HEK293 (cell line): ENCODE data around the gene LRP1-AS.

Experiments
- EGR2 ChIP-seq: fragments of 450-650 bp; formaldehyde crosslinking; IDR thresholded peaks from 2 replicates; pipeline ENCODE4 v1.5.1; 2016; ENCODE audit warnings: low read depth, missing biosample characterization, missing genetic modification characterization
- GLI4 ChIP-seq: fragments of 450-650 bp; formaldehyde crosslinking; IDR thresholded peaks from 2 replicates; pipeline ENCODE4 v1.5.1; 2016; ENCODE audit warnings: missing biosample characterization, missing genetic modification characterization
- GLIS1 ChIP-seq: fragments of 450-650 bp; formaldehyde crosslinking; IDR thresholded peaks from 2 replicates; pipeline ENCODE4 v1.5.1; 2016; ENCODE audit warnings: missing biosample characterization, missing genetic modification characterization
- KLF1 ChIP-seq: fragments of 450-650 bp; formaldehyde crosslinking; IDR thresholded peaks from 2 replicates; pipeline ENCODE4 v1.5.1; 2016; ENCODE audit warnings: missing biosample characterization, missing genetic modification characterization
- KLF16 ChIP-seq: fragments of 450-650 bp; formaldehyde crosslinking; IDR thresholded peaks from 2 replicates; pipeline ENCODE4 v1.5.1; 2017; ENCODE audit warnings: missing biosample characterization, missing genetic modification characterization
- KLF9 ChIP-seq: fragments of 450-650 bp; formaldehyde crosslinking; IDR thresholded peaks from 2 replicates; pipeline ENCODE4 v1.5.1; 2016; ENCODE audit warnings: missing biosample characterization, missing genetic modification characterization, low read depth
- PRDM10 ChIP-seq: fragments of 450-650 bp; formaldehyde crosslinking; IDR thresholded peaks from 2 replicates; pipeline ENCODE4 v1.5.1; 2016; ENCODE audit warnings: missing biosample characterization, missing genetic modification characterization
- RBAK ChIP-seq: fragments of 450-650 bp; formaldehyde crosslinking; IDR thresholded peaks from 2 replicates; pipeline ENCODE4 v1.5.1; 2016; ENCODE audit warnings: missing biosample characterization, missing genetic modification characterization
- SCRT1 ChIP-seq: fragments of 450-650 bp; formaldehyde crosslinking; IDR thresholded peaks from 2 replicates; pipeline ENCODE4 v1.5.1; 2016; ENCODE audit warnings: missing biosample characterization, missing genetic modification characterization, borderline replicate concordance
- SP2 ChIP-seq: fragments of 450-650 bp; formaldehyde crosslinking; IDR thresholded peaks from 2 replicates; pipeline ENCODE4 v1.5.1; 2016; ENCODE audit warnings: missing biosample characterization, missing genetic modification characterization
- SP3 ChIP-seq: fragments of 450-650 bp; formaldehyde crosslinking; IDR thresholded peaks from 2 replicates; pipeline ENCODE4 v1.5.1; 2016; ENCODE audit warnings: missing biosample characterization, missing genetic modification characterization
- SP7 ChIP-seq: fragments of 450-650 bp; formaldehyde crosslinking; IDR thresholded peaks from 2 replicates; pipeline ENCODE4 v1.5.1; 2016; ENCODE audit warnings: missing biosample characterization, missing genetic modification characterization
- YY2 ChIP-seq: fragments of 450-650 bp; formaldehyde crosslinking; IDR thresholded peaks from 2 replicates; pipeline ENCODE4 v1.5.1; 2016; ENCODE audit warnings: missing biosample characterization, missing genetic modification characterization
- ZBTB20 ChIP-seq: fragments of 450-650 bp; formaldehyde crosslinking; IDR thresholded peaks from 2 replicates; pipeline ENCODE4 v1.5.1; 2016; ENCODE audit warnings: missing biosample characterization, missing genetic modification characterization
- ZBTB7A ChIP-seq: fragments of 450-650 bp; formaldehyde crosslinking; IDR thresholded peaks from 2 replicates; pipeline ENCODE4 v1.5.1; 2016; ENCODE audit warnings: low read depth, missing biosample characterization, missing genetic modification characterization
- ZFP3 ChIP-seq: fragments of 450-650 bp; formaldehyde crosslinking; IDR thresholded peaks from 2 replicates; pipeline ENCODE4 v1.5.1; 2016; ENCODE audit warnings: low read depth, missing biosample characterization, missing genetic modification characterization
- ZNF114 ChIP-seq: fragments of 450-650 bp; formaldehyde crosslinking; IDR thresholded peaks from 2 replicates; pipeline ENCODE4 v1.5.0; 2017; ENCODE audit warnings: missing biosample characterization, missing genetic modification characterization
- ZNF175 ChIP-seq: fragments of 450-650 bp; formaldehyde crosslinking; IDR thresholded peaks from 2 replicates; pipeline ENCODE4 v1.5.1; 2016; ENCODE audit warnings: missing biosample characterization, missing genetic modification characterization
- ZNF335 ChIP-seq: fragments of 450-650 bp; formaldehyde crosslinking; conservative IDR thresholded peaks from 2 replicates; pipeline ENCODE4 v1.5.1; 2016; ENCODE audit warnings: missing biosample characterization, missing genetic modification characterization
- ZNF394 ChIP-seq: fragments of 450-650 bp; formaldehyde crosslinking; IDR thresholded peaks from 2 replicates; pipeline ENCODE4 v1.5.1; 2016; ENCODE audit warnings: missing biosample characterization, missing genetic modification characterization, mild to moderate bottlenecking, moderate library complexity, borderline replicate concordance
- ZNF398 ChIP-seq: fragments of 450-650 bp; formaldehyde crosslinking; IDR thresholded peaks from 2 replicates; pipeline ENCODE4 v1.5.1; 2017; ENCODE audit warnings: missing biosample characterization, missing genetic modification characterization
- ZNF423 ChIP-seq: fragments of 450-650 bp; formaldehyde crosslinking; IDR thresholded peaks from 2 replicates; pipeline ENCODE4 v1.5.1; 2016; ENCODE audit warnings: missing biosample characterization, missing genetic modification characterization
- ZNF433 ChIP-seq: fragments of 450-650 bp; formaldehyde crosslinking; IDR thresholded peaks from 2 replicates; pipeline ENCODE4 v1.5.1; 2016; ENCODE audit warnings: missing biosample characterization, missing genetic modification characterization, low read depth
- ZNF473 ChIP-seq: fragments of 450-650 bp; formaldehyde crosslinking; IDR thresholded peaks from 2 replicates; pipeline ENCODE4 v1.5.1; 2017; ENCODE audit warnings: missing biosample characterization, missing genetic modification characterization
- ZNF521 ChIP-seq: fragments of 450-650 bp; formaldehyde crosslinking; IDR thresholded peaks from 2 replicates; pipeline ENCODE4 v1.5.1; 2017; ENCODE audit warnings: missing biosample characterization, mild to moderate bottlenecking, missing genetic modification characterization
- ZNF626 ChIP-seq: fragments of 450-650 bp; sonication (Bioruptor Pico); formaldehyde crosslinking; IDR thresholded peaks from 2 replicates; pipeline ENCODE4 v1.5.1; 2018; ENCODE audit warnings: missing biosample characterization, missing genetic modification characterization, inconsistent platforms
- ZNF629 ChIP-seq: fragments of 450-650 bp; formaldehyde crosslinking; IDR thresholded peaks from 2 replicates; pipeline ENCODE4 v1.5.1; 2017; ENCODE audit warnings: missing biosample characterization, missing genetic modification characterization
- ZNF692 ChIP-seq: fragments of 450-650 bp; formaldehyde crosslinking; IDR thresholded peaks from 2 replicates; pipeline ENCODE4 v1.5.1; 2016; ENCODE audit warnings: missing biosample characterization, missing genetic modification characterization
- ZSCAN30 ChIP-seq: fragments of 450-650 bp; IDR thresholded peaks from 2 replicates; pipeline ENCODE4 v1.5.1; 2018; ENCODE audit warnings: missing biosample characterization, mild to moderate bottlenecking, missing genetic modification characterization, moderate library complexity
- TF ChIP-seq, protein P1 (sequence below): fragments of 450-650 bp; formaldehyde crosslinking; IDR thresholded peaks from 2 replicates; pipeline ENCODE4 v1.5.1; 2016; ENCODE audit warnings: missing biosample characterization, missing genetic modification characterization
- TF ChIP-seq, protein P2 (sequence below): fragments of 450-650 bp; formaldehyde crosslinking; optimal IDR thresholded peaks from 2 replicates; pipeline ENCODE3; 2016; ENCODE audit warnings: missing biosample characterization, mild to moderate bottlenecking, missing genetic modification characterization

The LRP1-AS gene

DNA sequence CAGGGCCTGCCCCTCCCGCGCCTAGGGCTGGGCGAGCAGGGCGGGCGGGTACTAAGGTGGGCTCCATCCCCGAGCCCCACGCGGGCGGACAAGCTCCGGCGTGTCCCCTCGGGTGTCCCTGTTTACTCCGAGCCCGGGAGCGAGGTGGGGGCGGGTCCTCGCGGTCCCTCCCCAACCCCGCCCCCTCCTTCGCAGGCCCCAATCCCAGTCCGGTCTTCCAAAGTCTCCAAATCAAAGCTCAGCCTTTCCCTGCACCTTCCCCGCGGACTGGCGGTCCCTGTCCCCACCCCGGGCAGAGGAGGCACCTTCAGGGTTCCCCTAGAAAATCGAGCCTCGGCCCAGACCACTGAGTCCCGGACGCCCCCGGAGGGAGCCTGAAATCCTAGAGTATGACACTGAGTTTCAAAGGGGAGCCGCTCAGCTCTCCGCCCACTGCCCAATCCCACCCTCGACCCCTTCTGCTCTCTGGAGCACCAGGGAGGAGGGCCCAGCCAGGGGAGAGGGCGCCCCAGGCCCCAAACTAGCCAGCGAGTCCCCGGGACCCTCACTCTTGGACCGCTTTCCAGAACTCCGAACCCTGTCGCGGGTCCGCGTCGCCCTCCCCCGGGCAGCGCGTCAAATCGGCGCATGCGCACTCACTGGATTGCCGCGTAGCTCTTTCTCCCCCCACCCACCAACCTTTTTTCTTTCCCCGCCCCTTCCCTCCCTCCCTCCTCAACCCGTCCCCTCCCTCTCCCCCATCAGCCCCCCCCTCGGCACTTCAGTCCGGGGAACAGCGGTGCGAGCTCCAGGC is 19.5 kb downstream of the LRP1-AS start, which contains the start of gene LRP1 (continued):
- TF ChIP-seq ZNF521 (no peak), ZNF114 (no peak), ZNF626 (tag by site-specific recombination) (no peak), GLIS1 (peak; percentile 34), ZNF423 (tag by site-specific recombination) (peak; percentile 49; the same call in 1 of the 2 replicates), KLF9 (peak; percentile 88), PRDM10 (tag by site-specific recombination) (peak; percentile 97), ZNF335 (tag by site-specific recombination) (peak; percentile 27; the same call in 1 of the 2 replicates), ZNF398 (tag by site-specific recombination) (peak; percentile 45; the same call in 1 of the 2 replicates), RBAK (tag by site-specific recombination) (no peak), GLI4 (no peak), ZFP3 (tag by site-specific recombination) (no peak), ZSCAN30 (peak; percentile 11; the same call in 1 of the 2 replicates), ZBTB20 (tag by site-specific recombination) (peak; percentile 67), SP7 (peak; percentile 16; the same call in 1 of the 2 replicates), ZBTB7A (tag by site-specific recombination) (peak; percentile 96), KLF16 (no peak), ZNF692 (tag by site-specific recombination) (peak; percentile 62; the same call in 1 of the 2 replicates), YY2 (no peak), SCRT1 (tag by site-specific recombination) (no peak), SP2 (tag by site-specific recombination) (peak; percentile 84), ZNF433 (tag by site-specific recombination) (no peak), EGR2 (tag by site-specific recombination) (peak; percentile 48; the same call in 1 of the 2 replicates), ZNF629 (tag by site-specific recombination) (peak; percentile 16; the same call in 1 of the 2 replicates), ZNF175 (tag by site-specific recombination) (no peak), ZNF394 (tag by site-specific recombination) (0 out of 2 replicates have a peak, but pooled peaks have one; percentile 16), SP3 (tag by site-specific recombination) (peak; percentile 85), KLF1 (tag by site-specific recombination) (peak; percentile 77; the same call in 1 of the 2 replicates), ZNF473 (tag by site-specific recombination) (no peak)
- TF ChIP-seq, protein P1, sequence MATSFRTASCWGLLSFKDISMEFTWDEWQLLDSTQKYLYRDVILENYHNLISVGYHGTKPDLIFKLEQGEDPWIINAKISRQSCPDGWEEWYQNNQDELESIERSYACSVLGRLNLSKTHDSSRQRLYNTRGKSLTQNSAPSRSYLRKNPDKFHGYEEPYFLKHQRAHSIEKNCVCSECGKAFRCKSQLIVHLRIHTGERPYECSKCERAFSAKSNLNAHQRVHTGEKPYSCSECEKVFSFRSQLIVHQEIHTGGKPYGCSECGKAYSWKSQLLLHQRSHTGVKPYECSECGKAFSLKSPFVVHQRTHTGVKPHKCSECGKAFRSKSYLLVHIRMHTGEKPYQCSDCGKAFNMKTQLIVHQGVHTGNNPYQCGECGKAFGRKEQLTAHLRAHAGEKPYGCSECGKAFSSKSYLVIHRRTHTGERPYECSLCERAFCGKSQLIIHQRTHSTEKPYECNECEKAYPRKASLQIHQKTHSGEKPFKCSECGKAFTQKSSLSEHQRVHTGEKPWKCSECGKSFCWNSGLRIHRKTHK, result no peak
- TF ChIP-seq, protein P2, sequence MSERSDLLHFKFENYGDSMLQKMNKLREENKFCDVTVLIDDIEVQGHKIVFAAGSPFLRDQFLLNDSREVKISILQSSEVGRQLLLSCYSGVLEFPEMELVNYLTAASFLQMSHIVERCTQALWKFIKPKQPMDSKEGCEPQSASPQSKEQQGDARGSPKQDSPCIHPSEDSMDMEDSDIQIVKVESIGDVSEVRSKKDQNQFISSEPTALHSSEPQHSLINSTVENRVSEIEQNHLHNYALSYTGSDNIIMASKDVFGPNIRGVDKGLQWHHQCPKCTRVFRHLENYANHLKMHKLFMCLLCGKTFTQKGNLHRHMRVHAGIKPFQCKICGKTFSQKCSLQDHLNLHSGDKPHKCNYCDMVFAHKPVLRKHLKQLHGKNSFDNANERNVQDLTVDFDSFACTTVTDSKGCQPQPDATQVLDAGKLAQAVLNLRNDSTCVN (tag by site-specific recombination), result peak; percentile 59
